H9 (cell line): ENCODE results near the gene SLC37A4. TPM values are rescaled to one million over a fixed set of nuclear protein-coding genes. Genes with fewer than 3 reads are reported as not detected.
A peak's percentile ranks its signal among the peaks of the same experiment; 100 is the strongest.

Source experiments
- DNase-seq: peaks from one replicate; pipeline ENCODE4 v3.0.0-alpha.2; 2017
- H2AFZ ChIP-seq: one replicate; pipeline ENCODE4 v1.6.1; 2013; ENCODE audit warnings: mild to moderate bottlenecking, low read length, control low read depth, moderate library complexity
- H2AK5ac ChIP-seq: 2 replicates; pipeline ENCODE4 v1.6.1; 2013; ENCODE audit warnings: low read length, control low read depth, mixed read lengths; ENCODE audit not compliant: insufficient read length
- H2BK120ac ChIP-seq: one replicate; pipeline ENCODE4 v1.6.1; 2013; ENCODE audit warnings: low read depth, mild to moderate bottlenecking, low read length, control low read depth, inconsistent platforms; ENCODE audit not compliant: poor library complexity, severe bottlenecking
- H2BK12ac ChIP-seq: 2 replicates; pipeline ENCODE4 v1.6.1; 2013; ENCODE audit warnings: low read length, control low read depth, mixed read lengths, low read depth; ENCODE audit not compliant: insufficient read length
- H2BK15ac ChIP-seq: 2 replicates; pipeline ENCODE4 v1.6.1; 2013; ENCODE audit warnings: low read depth, low read length, control low read depth
- H2BK20ac ChIP-seq: one replicate; pipeline ENCODE4 v1.6.1; 2013; ENCODE audit warnings: low read depth, mild to moderate bottlenecking, low read length, control low read depth, inconsistent platforms; ENCODE audit not compliant: poor library complexity, severe bottlenecking
- H2BK5ac ChIP-seq: 2 replicates; pipeline ENCODE4 v1.6.1; 2013; ENCODE audit warnings: low read length, control low read depth, mixed read lengths; ENCODE audit not compliant: insufficient read length
- H3K14ac ChIP-seq: 2 replicates; pipeline ENCODE4 v1.6.1; 2013; ENCODE audit warnings: low read length, control low read depth; ENCODE audit not compliant: insufficient read depth
- H3K18ac ChIP-seq: 2 replicates; pipeline ENCODE4 v1.6.1; 2013; ENCODE audit warnings: low read depth, mild to moderate bottlenecking, mixed read lengths, low read length, control low read depth; ENCODE audit not compliant: insufficient read length
- H3K23ac ChIP-seq: 2 replicates; pipeline ENCODE4 v1.6.1; 2013; ENCODE audit warnings: low read length, control low read depth, mixed read lengths, low read depth; ENCODE audit not compliant: insufficient read length
- H3K23me2 ChIP-seq: 2 replicates; pipeline ENCODE4 v1.6.1; 2013; ENCODE audit warnings: low read depth, mild to moderate bottlenecking, mixed read lengths, low read length, control low read depth; ENCODE audit not compliant: insufficient read length, poor library complexity, severe bottlenecking
- H3K27ac ChIP-seq: 2 replicates; pipeline ENCODE4 v1.5.1; 2013; ENCODE audit warnings: low read length, control low read depth, mixed read lengths, low read depth; ENCODE audit not compliant: insufficient read length
- H3K27me3 ChIP-seq: 2 replicates; pipeline ENCODE4 v1.6.1; 2013; ENCODE audit warnings: low read length, control low read depth, inconsistent platforms; ENCODE audit not compliant: insufficient read depth
- H3K4ac ChIP-seq: 2 replicates; pipeline ENCODE4 v1.6.1; 2013; ENCODE audit warnings: low read depth, mild to moderate bottlenecking, control low read depth, inconsistent platforms, low read length, moderate library complexity
- H3K4me1 ChIP-seq: 2 replicates; pipeline ENCODE4 v1.6.1; 2013; ENCODE audit warnings: low read length, control low read depth, inconsistent platforms; ENCODE audit not compliant: insufficient read depth
- H3K4me2 ChIP-seq: 2 replicates; pipeline ENCODE4 v1.6.1; 2013; ENCODE audit warnings: low read length, control low read depth, mixed read lengths; ENCODE audit not compliant: insufficient read length, insufficient read depth
- H3K56ac ChIP-seq: 2 replicates; pipeline ENCODE4 v1.6.1; 2013; ENCODE audit warnings: low read depth, mild to moderate bottlenecking, mixed read lengths, low read length, control low read depth; ENCODE audit not compliant: insufficient read length
- H3K79me1 ChIP-seq: 2 replicates; pipeline ENCODE4 v1.6.1; 2013; ENCODE audit warnings: low read depth, mild to moderate bottlenecking, moderate library complexity, low read length, control low read depth, inconsistent platforms; ENCODE audit not compliant: insufficient read depth, poor library complexity, severe bottlenecking
- H3K79me2 ChIP-seq: 2 replicates; pipeline ENCODE4 v1.6.1; 2013; ENCODE audit warnings: low read length, control low read depth, inconsistent platforms; ENCODE audit not compliant: insufficient read depth
- H3K9ac ChIP-seq: 2 replicates; pipeline ENCODE4 v1.6.1; 2013; ENCODE audit warnings: low read length, control low read depth, mixed read lengths; ENCODE audit not compliant: insufficient read length; ENCODE audit errors: extremely low read depth
- H3K9me3 ChIP-seq: one replicate; pipeline ENCODE4 v1.6.1; 2013; ENCODE audit warnings: low read depth, low read length, inconsistent platforms; ENCODE audit not compliant: control insufficient read depth
- H3T11ph ChIP-seq: one replicate; pipeline ENCODE4 v1.6.1; 2013; ENCODE audit warnings: mild to moderate bottlenecking, low read length, control low read depth, inconsistent platforms
- H4K20me1 ChIP-seq: one replicate; pipeline ENCODE4 v1.6.1; 2013; ENCODE audit not compliant: control insufficient read depth, insufficient read length, insufficient read depth
- H4K5ac ChIP-seq: 2 replicates; pipeline ENCODE4 v1.6.1; 2013; ENCODE audit warnings: low read depth, mild to moderate bottlenecking, mixed read lengths, low read length, control low read depth; ENCODE audit not compliant: insufficient read length
- H4K8ac ChIP-seq: replicated peaks from 2 replicates; pipeline ENCODE4 v1.6.1; 2013; ENCODE audit warnings: low read length, control low read depth, mixed read lengths, low read depth; ENCODE audit not compliant: insufficient read length
- H4K91ac ChIP-seq: 2 replicates; pipeline ENCODE4 v1.6.1; 2013; ENCODE audit warnings: low read depth, mild to moderate bottlenecking, moderate library complexity, mixed read lengths, low read length, control low read depth; ENCODE audit not compliant: insufficient read length
- H3K27ac Mint-ChIP-seq, 3 experiments: 2 replicates in 2 of 3; 3 replicates in 1 of 3; pipeline ENCODE4 v1.8.0; 2020 to 2021; ENCODE audit warnings: mixed read lengths in 3 of 3, mild to moderate bottlenecking in 1 of 3, moderate library complexity in 1 of 3
- H3K27me3 Mint-ChIP-seq: 2 replicates; pipeline ENCODE4 v1.8.0; 2021; ENCODE audit warnings: low read depth, mild to moderate bottlenecking, moderate library complexity, mixed read lengths
- H3K36me3 Mint-ChIP-seq, 3 experiments: 2 replicates in 2 of 3; 3 replicates in 1 of 3; pipeline ENCODE4 v1.8.0; 2020 to 2021; ENCODE audit warnings: low read depth in 3 of 3, mixed read lengths in 3 of 3; ENCODE audit not compliant: insufficient read depth in 1 of 3
- H3K4me1 Mint-ChIP-seq, 2 experiments: 2 replicates each; pipeline ENCODE4 v1.8.0; 2020; ENCODE audit warnings: mixed read lengths in 2 of 2
- H3K4me3 Mint-ChIP-seq, 2 experiments: 2 replicates in 1 of 2; 3 replicates in 1 of 2; pipeline ENCODE4 v1.8.0; 2020 to 2021; ENCODE audit warnings: mild to moderate bottlenecking in 2 of 2, mixed read lengths in 2 of 2, moderate library complexity in 1 of 2
- H3K9me3 Mint-ChIP-seq, 2 experiments: 2 replicates in 1 of 2; 3 replicates in 1 of 2; pipeline ENCODE4 v1.8.0; 2020; ENCODE audit warnings: mild to moderate bottlenecking in 2 of 2, mixed read lengths in 2 of 2, moderate library complexity in 1 of 2
- CTCF ChIP-seq: fragments of 200-600 bp; sonication (generic); conservative IDR thresholded peaks from 3 replicates; pipeline ENCODE4 v1.8.0; 2021; ENCODE audit warnings: antibody characterized with exemption, mild to moderate bottlenecking
- total RNA-seq: library from RNA; stranded (reverse); gene quantifications from 2 replicates; pipeline ENCODE4 v1.2.1, GENCODE V29; 2021

The SLC37A4 gene
- total RNA-seq, 1 experiment from 2014 or later = 41.0 TPM

GRCh38 chr11:119023741-119024140 is 6.9 kb downstream of the SLC37A4 start:
- H3K23me2 ChIP-seq = peaks cover 3% of the 10 kb centered on the region
- peaks cover 4% of the 10 kb centered on the region; the same call in 1 of the 2 replicates for H3K79me2 ChIP-seq
- H3K9me3 ChIP-seq = no peaks in the 10 kb centered on the region
- H3K36me3 Mint-ChIP-seq = peaks cover 32 to 78% (median 76%) of the 10 kb centered on the region in 3 experiments; a peak in 6 of 7 replicates
- no peak for DNase-seq
- no peak overlapping the region for H4K91ac ChIP-seq
- no peak overlapping the region for H3K14ac ChIP-seq
- H3K79me1 ChIP-seq = no peaks in the 10 kb centered on the region
- no peaks in the 10 kb centered on the region for H3K27me3 ChIP-seq
- H4K8ac ChIP-seq = no peak overlapping the region
- no peak overlapping the region for H4K5ac ChIP-seq
- no peak overlapping the region for H3K4me3 Mint-ChIP-seq
- no peak overlapping the region for H2AFZ ChIP-seq
- H3K23ac ChIP-seq = no peak overlapping the region
- no peaks in the 10 kb centered on the region for H3K27me3 Mint-ChIP-seq
- H3K9me3 Mint-ChIP-seq = no peaks in the 10 kb centered on the region
- no peak overlapping the region for H2BK20ac ChIP-seq
- TF ChIP-seq CTCF = no peak
- no peak overlapping the region for H2AK5ac ChIP-seq
- no peaks in the 10 kb centered on the region for H4K20me1 ChIP-seq
- no peak overlapping the region for H3K4ac ChIP-seq
- H2BK120ac ChIP-seq = no peak overlapping the region
- no peak overlapping the region for H3T11ph ChIP-seq
- H3K27ac ChIP-seq = no peak overlapping the region
- H3K4me1 ChIP-seq = peaks cover 4% of the 10 kb centered on the region; the same call in 1 of the 2 replicates
- H3K18ac ChIP-seq = no peak overlapping the region
- H3K9ac ChIP-seq = no peak overlapping the region
- H2BK15ac ChIP-seq = no peak overlapping the region
- H3K4me2 ChIP-seq = no peak overlapping the region
- peaks cover 18 to 23% of the 10 kb centered on the region in 2 experiments for H3K4me1 Mint-ChIP-seq
- H2BK5ac ChIP-seq = no peak overlapping the region
- H3K56ac ChIP-seq = no peak overlapping the region
- H3K27ac Mint-ChIP-seq = peak overlapping the region in 1 of 3 experiments; percentile 44; a peak in 1 of 7 replicates
- H2BK12ac ChIP-seq = no peak overlapping the region
